HUDEP-2 (cell line): Measurements from ENCODE around the gene CYB5RL.
"Not testable (repeated sequence)": the region's sequence is repeated elsewhere in the genome, so short reads cannot be mapped to it uniquely, and the experiment has no call there.

Experiments used
- DNase-seq, 76 experiments: peaks; one replicate each; lab custom pipeline; 2025; ENCODE audit not compliant: unreplicated experiment in 76 of 76; lab: John Stamatoyannopoulos, UW

CYB5RL gene

DNA sequence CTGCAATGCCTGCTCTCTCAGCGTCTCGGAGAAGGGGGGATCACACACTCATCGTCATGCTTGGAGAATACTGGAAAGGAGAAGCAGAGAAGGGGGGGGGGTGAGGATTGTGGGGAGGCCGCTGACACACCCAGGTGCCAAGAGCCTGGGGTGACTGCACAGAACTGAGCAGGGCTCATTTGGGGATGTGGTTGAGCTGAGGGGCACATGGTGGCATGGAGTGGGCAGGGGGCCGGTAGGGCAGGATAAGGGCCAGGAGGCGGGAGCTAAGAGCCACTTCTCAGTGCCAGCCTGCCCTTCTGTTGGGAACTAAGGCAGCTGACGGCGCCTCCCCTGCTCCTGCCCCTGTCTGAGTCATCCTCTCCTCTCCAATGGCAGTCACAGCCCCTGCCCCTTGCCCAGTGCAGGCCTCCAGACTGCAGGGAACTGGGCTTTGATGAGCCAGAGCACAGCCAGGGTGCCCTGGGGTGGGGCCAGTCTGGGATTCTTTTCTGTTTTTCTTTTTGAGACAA, 27.3 kb upstream of the CYB5RL start:
- DNase-seq, result peak in 72 of 76 experiments; percentile 8 to 77 (median 47)

DNA sequence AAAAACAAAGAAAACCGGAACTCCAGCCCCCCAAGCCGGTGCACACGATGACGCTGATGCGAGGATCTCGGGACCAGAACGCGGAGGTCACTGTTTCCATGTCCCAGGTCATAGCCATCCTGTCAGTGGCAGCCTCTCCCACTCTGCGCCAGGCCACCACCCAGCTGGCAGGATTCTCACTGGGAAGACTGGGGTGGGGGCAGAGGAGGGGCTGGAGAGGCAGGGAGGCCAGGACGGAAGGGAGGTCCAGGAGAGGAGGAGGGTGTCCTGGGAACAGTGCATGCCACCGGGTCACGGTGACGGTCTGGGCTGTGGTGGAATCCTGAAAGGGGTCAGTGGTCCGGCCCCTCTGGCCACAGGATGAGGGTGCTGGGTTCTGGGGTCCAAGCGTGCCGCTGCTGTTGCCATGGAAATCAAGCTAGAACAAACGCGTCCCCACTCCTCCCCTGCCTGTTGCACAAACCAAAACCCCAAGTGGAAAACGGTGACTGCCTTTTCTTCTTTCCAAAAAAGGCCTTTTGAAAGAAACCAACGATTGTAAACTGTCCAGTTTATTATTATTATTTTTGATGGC, 26.2 kb upstream of the CYB5RL start:
- no peak for DNase-seq

DNA sequence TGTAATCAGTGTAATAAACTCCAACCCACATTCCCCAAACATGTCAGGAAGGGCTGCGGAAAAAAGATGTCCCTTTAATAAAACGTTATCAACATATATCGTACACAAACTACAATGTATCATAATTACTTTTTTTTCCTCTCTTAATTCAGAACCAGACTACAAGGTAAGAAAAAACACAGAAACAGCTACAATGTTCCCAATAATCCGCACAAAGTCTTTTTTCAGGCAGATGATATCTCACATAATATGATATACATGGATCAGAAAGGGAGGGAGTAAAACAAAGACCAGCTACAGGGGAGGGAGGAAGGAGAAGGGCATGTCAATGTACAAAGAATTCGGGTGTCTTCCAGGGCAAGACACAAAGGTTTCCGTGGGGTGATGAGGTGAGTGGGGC, 25.5 kb upstream of the CYB5RL start:
- no peak for DNase-seq

DNA sequence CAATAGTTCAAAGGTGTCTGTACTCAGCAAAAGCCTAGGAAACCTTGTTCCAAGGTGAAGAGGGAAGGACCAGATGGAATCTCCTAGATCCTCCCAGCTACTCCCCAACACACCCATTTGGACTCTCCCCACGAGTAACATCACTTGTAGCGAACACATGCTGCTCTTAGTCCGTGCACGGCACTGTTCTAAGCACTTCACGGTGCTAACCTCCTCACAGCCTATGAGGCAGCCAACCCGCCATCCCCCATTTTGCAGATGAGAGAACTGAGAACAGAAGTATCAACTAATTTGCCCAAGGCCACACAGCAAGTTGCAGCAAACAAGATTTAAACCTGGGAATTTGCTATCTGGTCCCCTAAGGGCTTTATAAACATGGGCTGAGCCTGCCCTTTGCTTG, 24.4 kb upstream of the CYB5RL start:
- no peak for DNase-seq

DNA sequence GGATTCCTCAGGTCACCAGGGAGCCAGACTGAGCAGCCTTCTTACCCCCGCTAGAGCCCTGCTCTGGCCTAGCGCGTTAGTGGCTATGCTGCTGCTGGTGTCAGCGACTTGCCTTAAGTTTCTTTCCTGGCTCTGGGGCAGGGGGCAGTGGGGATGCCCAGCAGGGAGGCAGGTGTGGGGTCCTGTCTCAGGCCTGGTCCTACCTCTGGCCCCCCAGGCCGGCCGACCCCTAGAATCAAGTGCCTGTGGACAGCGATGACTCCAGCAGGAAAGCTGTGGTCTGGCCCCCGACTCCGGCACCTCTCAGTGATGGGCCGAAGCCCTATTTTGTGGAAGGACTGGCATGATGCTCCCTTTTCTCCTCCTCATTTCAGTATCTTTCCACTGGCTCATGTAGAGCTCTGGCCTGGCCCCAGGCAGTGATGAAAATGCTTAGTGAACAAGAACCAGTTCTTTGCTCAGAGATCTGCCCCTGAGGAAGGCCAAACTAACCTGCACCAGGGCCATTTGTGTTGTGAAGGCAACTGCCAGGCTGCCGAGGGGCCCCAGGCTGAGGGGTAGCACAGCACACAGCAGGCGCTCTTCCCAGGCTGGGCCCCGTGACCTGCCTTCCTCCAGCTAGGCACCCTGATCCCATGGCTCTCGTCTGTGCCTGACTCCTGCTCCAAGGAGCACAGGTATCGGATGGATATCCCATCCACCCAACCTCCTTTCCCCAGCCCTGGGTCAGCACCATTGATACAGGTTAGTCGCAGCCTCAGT, 23.8 kb upstream of the CYB5RL start:
- no peak for DNase-seq

DNA sequence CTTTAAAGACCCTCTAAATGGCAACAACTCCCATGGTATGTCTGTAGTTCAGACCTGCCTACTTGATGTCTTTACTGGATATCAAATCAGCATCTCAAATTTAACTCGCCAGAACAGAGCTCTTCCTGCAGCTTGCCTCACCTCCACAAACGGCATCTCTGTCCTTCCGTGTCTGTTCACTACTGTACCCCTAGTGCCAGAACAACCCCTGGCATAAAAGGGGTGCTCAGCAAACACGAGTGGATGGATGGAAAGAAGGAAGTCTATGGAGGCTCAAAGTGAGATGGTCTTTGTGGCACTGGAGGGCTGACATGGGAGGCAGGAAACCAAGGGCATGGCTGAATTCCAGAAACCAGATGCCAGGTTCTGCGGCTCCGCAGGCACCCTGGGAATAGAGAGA, 22.9 kb upstream of the CYB5RL start:
- no peak for DNase-seq

DNA sequence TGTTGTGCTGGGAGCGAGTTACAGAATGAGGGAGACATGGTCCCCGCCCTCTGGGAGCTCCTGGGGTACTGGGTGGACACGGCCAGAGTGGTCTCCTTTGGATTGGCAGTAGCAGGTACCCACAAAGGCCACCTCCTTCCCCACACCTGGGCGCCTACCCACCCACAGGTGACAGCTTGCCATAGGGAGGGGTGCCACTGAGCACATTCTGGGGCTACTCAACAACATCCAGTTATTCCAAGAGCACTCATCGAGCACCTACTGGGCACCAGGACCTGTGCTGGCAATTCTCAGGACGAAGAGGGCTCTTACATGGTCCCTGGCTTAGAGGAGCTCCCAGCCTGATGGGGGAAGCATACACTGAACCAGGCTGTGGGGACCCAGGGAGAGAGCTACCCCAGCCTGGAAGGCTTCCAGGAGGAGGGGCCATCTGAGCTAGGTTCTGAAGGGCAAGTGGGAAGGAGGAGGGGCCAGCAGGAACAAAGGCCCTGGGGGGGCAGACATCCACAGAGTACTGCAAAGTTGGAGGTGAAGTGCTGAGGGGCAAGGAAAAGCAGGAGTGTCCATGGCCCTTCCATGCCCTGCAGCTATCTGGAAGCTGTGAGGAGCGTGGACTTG, 22.1 kb upstream of the CYB5RL start:
- DNase-seq, result peak in 11 of 76 experiments; percentile 7 to 29 (median 18)

DNA sequence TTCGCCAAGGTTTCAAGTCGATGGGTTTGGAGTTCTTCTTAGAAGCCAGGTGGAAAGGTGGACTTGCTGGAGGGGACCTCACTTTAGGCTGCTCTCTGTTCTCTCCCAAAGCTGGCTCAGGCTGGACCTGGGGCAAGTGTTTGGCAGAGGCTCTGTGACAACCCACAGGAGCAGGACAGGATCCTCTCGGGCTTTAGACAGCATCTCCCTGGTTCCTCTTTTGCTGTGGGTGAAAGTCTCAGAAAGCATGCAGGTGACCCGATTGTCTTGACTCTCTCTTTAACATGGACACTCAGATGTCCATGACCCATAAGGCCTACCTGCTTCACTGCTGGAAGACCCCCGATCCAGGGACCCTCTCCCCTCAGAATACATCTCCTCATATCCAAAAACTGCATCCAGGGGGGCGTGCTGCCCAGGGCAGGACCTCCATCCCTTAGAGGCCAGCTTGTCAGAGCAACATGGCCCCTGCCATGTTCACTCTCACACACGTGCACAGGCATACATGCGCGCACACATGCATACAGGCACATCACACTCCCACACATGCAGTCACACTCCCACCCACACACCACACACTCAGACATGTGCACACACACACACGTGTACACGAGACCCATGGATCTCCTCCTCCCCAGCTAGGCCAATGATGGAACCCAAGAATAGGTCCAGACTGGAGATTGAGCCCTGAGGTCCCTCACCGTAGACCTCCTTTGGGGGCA, 21.4 kb upstream of the CYB5RL start:
- DNase-seq, result peak in 1 of 76 experiments; percentile 3

DNA sequence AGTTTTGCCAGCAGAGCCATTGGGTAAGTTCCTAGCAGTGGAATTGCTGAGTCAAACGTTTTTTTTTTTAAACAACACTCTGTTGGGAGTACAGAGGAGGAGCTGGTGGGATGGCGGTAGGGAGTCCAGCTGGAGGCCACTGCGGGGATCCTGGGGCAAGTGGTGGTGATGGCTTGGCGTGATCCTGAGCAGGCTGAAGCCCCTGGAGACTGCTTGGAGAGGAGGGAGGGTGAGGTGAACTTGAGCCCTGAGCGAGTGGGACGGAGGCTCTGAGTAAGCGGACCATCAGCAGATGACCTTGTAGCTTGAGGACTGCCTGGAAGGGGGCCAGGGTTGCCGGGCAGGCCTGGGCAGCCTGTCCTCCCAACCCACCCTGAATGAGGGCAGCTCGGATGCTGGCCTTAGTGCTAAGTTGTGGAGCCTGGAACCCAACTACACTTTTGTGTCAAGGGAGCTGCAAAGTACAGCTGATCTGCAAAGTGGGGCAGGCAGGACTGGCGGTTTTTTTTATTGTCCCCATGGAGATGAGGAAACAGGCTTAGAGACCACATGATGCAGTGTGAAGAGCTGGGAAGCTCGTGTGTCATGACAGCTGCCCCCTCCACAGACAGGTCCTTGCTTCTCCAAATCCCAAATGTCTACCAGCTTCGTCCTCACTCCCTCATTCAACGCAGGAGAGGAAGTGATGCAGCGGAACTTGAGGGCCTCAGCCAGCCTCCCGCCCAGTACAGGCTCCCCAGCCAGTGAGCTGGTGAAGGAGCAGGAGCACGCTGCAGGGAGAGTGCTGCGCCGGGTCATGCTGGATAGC, 20.4 kb upstream of the CYB5RL start:
- peak in 2 of 76 experiments; percentile 9 for DNase-seq

DNA sequence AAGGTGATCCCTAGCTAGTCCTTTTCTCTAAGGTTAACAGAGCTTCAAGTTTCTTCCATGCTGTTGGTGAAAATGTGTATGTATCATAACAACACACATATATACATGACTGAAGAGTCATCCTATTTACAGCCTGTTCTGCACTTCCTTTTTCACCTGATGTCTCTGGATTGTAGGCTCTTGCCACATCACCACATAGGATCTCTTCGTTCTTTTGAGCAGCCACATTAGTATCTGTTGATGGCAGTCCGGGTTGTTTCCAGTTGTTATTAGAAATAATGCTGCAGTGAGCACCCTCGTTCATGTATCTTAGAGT, 19.8 kb upstream of the CYB5RL start:
- no peak for DNase-seq

DNA sequence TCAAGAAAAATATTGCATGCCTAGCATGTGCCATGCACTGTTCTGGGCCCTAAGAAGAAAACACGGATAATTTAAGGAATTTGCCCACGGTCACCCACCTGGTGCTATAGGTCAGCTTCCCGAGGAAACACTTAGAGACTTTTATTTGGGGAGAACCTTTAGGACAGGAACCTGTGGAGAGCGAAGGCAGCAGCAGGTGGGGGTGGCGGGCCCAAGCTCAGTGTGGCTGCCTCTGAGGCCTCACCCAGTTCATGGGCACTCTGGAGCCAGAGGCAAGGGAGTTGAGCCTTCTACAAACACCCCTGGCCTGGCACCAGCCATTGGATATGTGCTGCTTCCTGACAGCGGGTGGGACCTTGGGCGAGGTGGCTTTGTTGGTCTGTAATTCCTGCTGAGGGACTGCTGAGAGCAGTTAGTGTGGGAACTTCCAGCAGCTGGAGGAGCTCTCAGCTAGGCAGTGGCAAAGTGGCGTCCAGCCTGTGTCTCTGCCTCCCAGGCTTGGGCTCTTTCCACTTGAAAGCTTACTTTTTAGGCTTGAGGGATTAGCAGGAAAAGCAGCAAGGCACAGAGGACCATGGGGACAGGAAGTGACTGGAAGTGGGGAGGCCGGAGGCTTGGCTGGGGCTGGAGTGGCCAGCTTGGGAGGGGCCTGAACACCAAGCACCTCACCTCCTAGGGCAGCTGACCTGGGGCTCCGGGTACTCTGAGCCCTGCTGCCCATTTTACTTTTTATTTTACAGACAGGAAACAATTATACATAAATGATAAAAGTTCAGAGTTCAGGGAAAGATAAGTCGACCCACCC, 19.3 kb upstream of the CYB5RL start:
- no peak for DNase-seq

DNA sequence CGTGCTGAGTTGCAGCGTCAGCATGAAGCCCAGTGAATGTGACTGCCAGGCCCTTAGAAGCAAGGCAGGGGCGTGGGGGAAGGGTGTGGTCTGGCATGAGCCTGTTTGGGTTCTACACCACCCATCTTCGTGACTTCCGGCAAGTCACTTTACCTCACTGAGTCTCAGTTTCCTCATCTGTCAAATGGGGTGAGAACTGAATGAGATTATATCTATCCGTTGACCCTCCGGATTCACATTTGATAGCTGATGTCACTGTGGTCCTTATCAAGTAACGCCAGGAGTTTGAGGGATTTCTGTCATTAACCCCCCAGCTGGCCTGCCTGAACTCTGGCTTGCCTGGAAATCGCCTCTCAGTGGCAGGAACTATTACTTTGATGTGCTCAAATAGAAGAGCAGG, 15.7 kb upstream of the CYB5RL start:
- DNase-seq, result peak in 60 of 76 experiments; percentile 11 to 86 (median 46)

DNA sequence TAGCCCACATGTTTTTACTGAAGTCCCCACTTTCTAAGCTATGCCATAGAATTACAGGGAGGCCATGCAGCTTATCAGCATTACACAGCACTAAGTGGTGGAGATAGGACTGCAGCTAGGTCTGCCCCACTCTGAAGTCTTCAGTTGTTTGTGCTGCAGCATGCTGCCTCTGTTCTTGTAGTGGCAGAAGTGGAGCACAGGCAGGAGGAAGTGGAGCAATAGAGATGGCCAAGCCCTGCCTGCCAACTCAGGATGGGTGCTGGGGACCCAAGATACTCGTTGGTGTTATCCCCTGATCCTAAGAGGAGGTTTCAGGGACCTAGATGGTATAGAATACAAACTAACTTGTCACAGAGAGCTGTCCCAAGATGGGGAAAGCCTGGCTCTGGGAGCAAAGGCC, 13.0 kb upstream of the CYB5RL start:
- peak in 74 of 76 experiments; percentile 20 to 90 (median 71) for DNase-seq

DNA sequence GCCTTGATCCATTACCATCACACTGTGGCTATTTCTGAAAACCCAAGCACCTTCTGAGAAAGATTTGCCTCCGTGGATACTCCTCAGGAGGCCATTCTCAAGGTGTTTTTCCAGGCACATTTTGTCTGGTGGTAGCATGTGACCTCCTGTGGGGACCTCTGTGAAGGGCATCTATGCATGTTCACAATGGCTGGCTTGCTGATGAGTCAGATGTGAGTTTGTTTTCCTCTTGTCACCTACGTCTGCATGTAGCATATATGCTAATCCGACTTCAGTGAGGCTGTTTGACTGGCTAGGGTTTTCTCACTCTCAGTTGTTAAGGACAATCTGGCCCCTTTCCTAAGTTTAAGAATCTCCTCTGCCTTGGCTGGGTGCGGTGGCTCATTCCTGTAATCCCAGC, 8.1 kb upstream of the CYB5RL start:
- DNase-seq, result not testable (repeated sequence)

DNA sequence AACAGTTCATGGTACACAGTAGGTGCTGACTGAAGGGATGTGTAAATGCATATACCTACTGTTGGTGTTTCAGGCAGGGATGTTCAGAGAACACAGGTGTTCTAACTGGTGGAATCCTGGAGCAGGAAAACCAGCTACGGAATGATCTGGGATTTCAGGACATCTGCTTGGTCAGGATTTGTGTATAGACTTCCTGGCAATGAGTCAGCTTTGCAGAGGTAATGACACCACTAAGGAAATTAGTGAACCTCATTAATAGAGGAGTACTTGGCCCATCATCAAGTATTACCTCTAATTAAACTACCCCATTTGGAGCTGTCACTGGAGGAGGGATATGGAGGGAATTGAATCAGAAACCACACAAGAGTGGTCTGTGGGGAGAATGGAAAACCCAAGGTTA, 7.5 kb upstream of the CYB5RL start:
- no peak for DNase-seq

DNA sequence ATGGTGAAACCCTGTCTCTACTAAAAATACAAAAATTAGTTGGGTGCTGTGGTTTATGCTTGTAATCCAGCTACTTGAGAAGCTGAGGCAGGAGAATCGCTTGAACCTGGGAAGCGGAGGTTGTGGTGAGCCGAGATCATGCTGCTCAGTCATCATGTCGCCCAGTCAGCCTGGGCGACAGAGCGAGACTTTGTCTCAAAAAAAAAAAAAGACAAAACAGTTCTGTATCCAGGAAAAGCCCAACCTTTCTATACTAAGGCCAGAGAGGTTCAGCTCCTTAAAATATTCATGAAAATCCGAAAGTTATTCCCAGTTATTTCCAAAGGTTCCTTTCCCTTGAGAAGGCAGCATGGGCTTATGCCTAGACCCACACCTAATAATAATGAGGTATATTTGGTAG, 4.4 kb upstream of the CYB5RL start:
- DNase-seq, result no peak

DNA sequence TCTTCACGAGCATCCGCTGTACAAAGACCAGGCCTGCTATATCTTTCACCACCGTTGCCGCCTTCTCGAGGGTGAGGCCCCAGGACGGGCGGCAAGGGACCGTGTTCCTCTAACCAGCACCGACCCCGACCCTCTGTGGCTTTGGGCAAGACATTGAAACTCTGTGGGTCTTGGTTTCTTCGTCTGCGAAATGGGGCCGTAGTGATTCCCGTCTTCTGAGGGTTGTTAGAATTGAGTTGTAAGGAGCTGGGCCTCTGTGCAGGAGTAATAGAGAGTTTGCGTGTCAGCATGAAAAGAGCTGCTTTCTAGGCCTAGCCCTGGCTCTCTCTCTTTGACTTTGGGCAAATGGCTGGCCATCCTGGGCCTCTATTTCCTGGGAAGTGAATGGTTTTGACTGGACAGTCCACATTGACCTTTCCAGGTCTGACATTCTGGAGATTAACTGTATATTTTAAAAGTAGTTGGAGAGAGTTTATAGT, 728 bp upstream of the CYB5RL start:
- peak in 6 of 76 experiments; percentile 31 to 49 (median 36) for DNase-seq

DNA sequence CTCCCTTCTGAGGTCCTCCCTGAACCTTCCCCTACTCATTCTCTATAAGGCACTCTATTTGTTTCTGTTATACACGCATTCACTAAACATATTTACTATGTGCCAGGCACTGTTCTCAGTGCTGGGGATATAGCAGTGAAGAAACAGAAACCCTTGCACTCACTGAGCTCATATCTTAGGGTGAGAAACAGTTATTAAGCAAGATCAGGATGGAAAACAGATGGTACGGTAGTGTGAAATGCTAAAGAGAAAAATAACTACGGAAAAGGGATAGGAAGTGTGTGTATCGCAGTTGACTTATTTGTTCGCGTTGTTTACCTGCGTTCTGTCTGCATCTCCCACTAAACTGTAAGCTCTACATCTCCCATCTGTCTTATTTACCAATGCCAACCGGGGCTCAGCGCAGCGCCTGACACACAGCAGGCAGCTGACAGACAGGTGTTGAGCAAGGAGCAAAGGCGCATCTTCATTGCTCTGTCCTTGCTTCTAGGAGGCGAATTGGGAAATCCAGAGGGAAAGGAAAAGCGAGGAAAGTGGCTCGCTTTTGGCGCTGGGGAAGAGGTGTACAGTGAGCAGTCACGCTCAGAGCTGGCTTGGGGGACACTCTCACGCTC, 572 bp downstream of the CYB5RL start:
- peak in 2 of 76 experiments; percentile 7 to 40 for DNase-seq

DNA sequence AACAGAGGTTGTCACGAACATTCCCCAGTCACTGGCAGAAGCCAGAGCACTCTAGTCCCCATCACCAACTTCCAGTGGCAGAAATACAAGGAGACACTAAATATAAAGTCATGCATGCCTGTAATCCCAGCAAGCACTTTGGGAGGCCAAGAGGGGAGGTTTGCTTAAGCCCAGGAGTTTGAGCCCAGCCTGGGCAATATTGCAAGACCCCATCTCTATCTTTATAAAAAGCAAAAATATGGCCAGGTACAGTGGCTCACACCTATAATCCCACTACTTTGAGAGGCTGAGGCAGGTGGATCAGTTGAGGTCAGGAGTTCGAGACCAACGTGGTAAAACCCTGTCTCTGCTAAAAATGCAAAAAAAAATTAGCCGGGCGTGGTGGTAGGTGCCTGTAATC, 6.4 kb downstream of the CYB5RL start:
- DNase-seq, result no peak
